ACC112 (cell line): ENCODE results near the gene MUC5B.

Experiments
- H2AFZ ChIP-seq: fragments of 200-600 bp; sonication (generic); one replicate; pipeline ENCODE4 v1.6.0; 2017; ENCODE audit warnings: antibody characterized with exemption, low read length; ENCODE audit not compliant: unreplicated experiment
- H3K27ac ChIP-seq: fragments of 200-600 bp; sonication (generic); 2 replicates; pipeline ENCODE4 v1.5.1; 2014; ENCODE audit warnings: low read depth, mild to moderate bottlenecking, antibody characterized with exemption, low read length, moderate library complexity
- H3K27me3 ChIP-seq: fragments of 200-600 bp; sonication (generic); 2 replicates; pipeline ENCODE4 v1.6.1; 2014; ENCODE audit warnings: mild to moderate bottlenecking, antibody characterized with exemption, low read length, moderate library complexity, mixed read lengths; ENCODE audit not compliant: insufficient read depth
- H3K36me3 ChIP-seq: fragments of 200-600 bp; sonication (generic); 2 replicates; pipeline ENCODE4 v1.6.1; 2016; ENCODE audit warnings: mild to moderate bottlenecking, antibody characterized with exemption, low read length, moderate library complexity, mixed read lengths; ENCODE audit not compliant: insufficient read depth
- H3K4me1 ChIP-seq: fragments of 200-600 bp; sonication (generic); one replicate; pipeline ENCODE4 v1.6.1; 2016; ENCODE audit warnings: low read length, mixed read lengths; ENCODE audit not compliant: insufficient read depth, unreplicated experiment, control insufficient read depth
- H3K4me3 ChIP-seq: fragments of 200-600 bp; sonication (generic); 2 replicates; pipeline ENCODE4 v1.5.1; 2014; ENCODE audit warnings: mild to moderate bottlenecking, low read depth, low read length
- H3K79me2 ChIP-seq: fragments of 200-600 bp; sonication (generic); one replicate; pipeline ENCODE4 v1.6.0; 2016; ENCODE audit warnings: low read length; ENCODE audit not compliant: control insufficient read depth, unreplicated experiment, insufficient read depth

The MUC5B gene

GRCh38 chr11:1199751-1200610 is 22.9 kb upstream of the MUC5B start:
- Histone ChIP-seq H3K36me3 (no peaks in the 10 kb centered on the region), H3K4me1 (no peaks in the 10 kb centered on the region), H3K27me3 (no peaks in the 10 kb centered on the region), H3K79me2 (no peaks in the 10 kb centered on the region), H2AFZ (no peak overlapping the region), H3K4me3 (no peak overlapping the region), H3K27ac (no peak overlapping the region)

- no peak overlapping the region for H3K4me3 ChIP-seq
- no peaks in the 10 kb centered on the region for H3K36me3 ChIP-seq
- H3K27me3 ChIP-seq, result no peaks in the 10 kb centered on the region
Observed at GRCh38 chr11:1200611-1201191, 22.2 kb upstream of the MUC5B start.

GRCh38 chr11:1201395-1202153 is 21.3 kb upstream of the MUC5B start:
- no peaks in the 10 kb centered on the region for H3K27me3 ChIP-seq
- H3K4me1 ChIP-seq, result no peaks in the 10 kb centered on the region
- H3K27ac ChIP-seq, result no peak overlapping the region
- H3K79me2 ChIP-seq, result no peaks in the 10 kb centered on the region
- H2AFZ ChIP-seq, result no peak overlapping the region
- H3K36me3 ChIP-seq, result no peaks in the 10 kb centered on the region
- H3K4me3 ChIP-seq, result no peak overlapping the region

More at GRCh38 chr11:1200611-1201191, 22.2 kb upstream of the MUC5B start:
- Histone ChIP-seq H3K27ac (no peak overlapping the region), H2AFZ (no peak overlapping the region), H3K4me1 (no peaks in the 10 kb centered on the region), H3K79me2 (no peaks in the 10 kb centered on the region)

GRCh38 chr11:1202154-1202775 is 20.6 kb upstream of the MUC5B start:
- H2AFZ ChIP-seq, result no peak overlapping the region
- no peaks in the 10 kb centered on the region for H3K79me2 ChIP-seq
- H3K27me3 ChIP-seq, result no peaks in the 10 kb centered on the region
- no peak overlapping the region for H3K27ac ChIP-seq
- H3K4me3 ChIP-seq, result no peak overlapping the region
- no peaks in the 10 kb centered on the region for H3K4me1 ChIP-seq
- no peaks in the 10 kb centered on the region for H3K36me3 ChIP-seq

- no peaks in the 10 kb centered on the region for H3K36me3 ChIP-seq
- H3K27me3 ChIP-seq, result no peaks in the 10 kb centered on the region
- H3K4me1 ChIP-seq, result no peaks in the 10 kb centered on the region
- no peaks in the 10 kb centered on the region for H3K79me2 ChIP-seq
- H2AFZ ChIP-seq, result no peak overlapping the region
- no peak overlapping the region for H3K4me3 ChIP-seq
- no peak overlapping the region for H3K27ac ChIP-seq
Observed at GRCh38 chr11:1202776-1203504, 19.9 kb upstream of the MUC5B start.

GRCh38 chr11:1203505-1204271 is 19.2 kb upstream of the MUC5B start:
- H3K4me3 ChIP-seq, result no peak overlapping the region

GRCh38 chr11:1204381-1205101 is 18.3 kb upstream of the MUC5B start:
- no peaks in the 10 kb centered on the region for H3K36me3 ChIP-seq
- H3K27ac ChIP-seq, result no peak overlapping the region
- H3K27me3 ChIP-seq, result no peaks in the 10 kb centered on the region
- H3K4me1 ChIP-seq, result no peaks in the 10 kb centered on the region
- H2AFZ ChIP-seq, result no peak overlapping the region
- H3K79me2 ChIP-seq, result no peaks in the 10 kb centered on the region
- H3K4me3 ChIP-seq, result no peak overlapping the region

More at GRCh38 chr11:1203505-1204271, 19.2 kb upstream of the MUC5B start:
- H3K79me2 ChIP-seq, result no peaks in the 10 kb centered on the region
- no peak overlapping the region for H2AFZ ChIP-seq
- H3K36me3 ChIP-seq, result no peaks in the 10 kb centered on the region
- no peak overlapping the region for H3K27ac ChIP-seq
- H3K4me1 ChIP-seq, result no peaks in the 10 kb centered on the region
- no peaks in the 10 kb centered on the region for H3K27me3 ChIP-seq

GRCh38 chr11:1205121-1205986 is 17.5 kb upstream of the MUC5B start:
- Histone ChIP-seq H3K27me3 (peaks cover 2% of the 10 kb centered on the region), H3K4me1 (no peaks in the 10 kb centered on the region), H3K27ac (no peak overlapping the region), H3K79me2 (no peaks in the 10 kb centered on the region), H2AFZ (no peak overlapping the region), H3K36me3 (no peaks in the 10 kb centered on the region), H3K4me3 (no peak overlapping the region)

GRCh38 chr11:1205987-1206331 is 16.9 kb upstream of the MUC5B start:
- no peaks in the 10 kb centered on the region for H3K36me3 ChIP-seq
- no peak overlapping the region for H3K4me3 ChIP-seq

More at GRCh38 chr11:1205987-1206331, 16.9 kb upstream of the MUC5B start:
- no peaks in the 10 kb centered on the region for H3K79me2 ChIP-seq
- H3K27ac ChIP-seq, result no peak overlapping the region
- no peak overlapping the region for H2AFZ ChIP-seq
- no peaks in the 10 kb centered on the region for H3K4me1 ChIP-seq
- H3K27me3 ChIP-seq, result peaks cover 8% of the 10 kb centered on the region
